GM10266 (cell line): ENCODE data around the gene FFAR3.

Source experiments
- DNase-seq: peaks from one replicate; pipeline ENCODE4 v3.0.0; 2012; ENCODE audit errors: extremely low spot score
- CTCF ChIP-seq: IDR thresholded peaks from 2 replicates; pipeline ENCODE4 v1.5.1; 2012; ENCODE audit warnings: mild to moderate bottlenecking, low read depth; ENCODE audit not compliant: control insufficient read depth, insufficient read depth; ENCODE audit errors: missing control alignments

Gene FFAR3

GRCh38 chr19:35381318-35381717 is 23.1 kb downstream of the FFAR3 start:
- TF ChIP-seq CTCF: no peak
- no peak for DNase-seq

- no peak for TF ChIP-seq CTCF
- no peak for DNase-seq
Observed at GRCh38 chr19:35381926-35382325, 23.7 kb downstream of the FFAR3 start.

- no peak for DNase-seq
- no peak for TF ChIP-seq CTCF
Observed at GRCh38 chr19:35383536-35383935, 25.3 kb downstream of the FFAR3 start.

GRCh38 chr19:35388277-35389054 is 30.2 kb downstream of the FFAR3 start:
- TF ChIP-seq CTCF: no peak

GRCh38 chr19:35389192-35389861 is 31.1 kb downstream of the FFAR3 start:
- DNase-seq: no peak
- no peak for TF ChIP-seq CTCF

More at GRCh38 chr19:35388277-35389054, 30.2 kb downstream of the FFAR3 start:
- DNase-seq: no peak

- no peak for DNase-seq
- TF ChIP-seq CTCF: no peak
Observed at GRCh38 chr19:35392742-35393715, 34.8 kb downstream of the FFAR3 start.
